ENCODE data around the gene FBXW7.
A peak's percentile ranks its signal among the peaks of the same experiment; 100 is the strongest.

FBXW7 gene

DNA sequence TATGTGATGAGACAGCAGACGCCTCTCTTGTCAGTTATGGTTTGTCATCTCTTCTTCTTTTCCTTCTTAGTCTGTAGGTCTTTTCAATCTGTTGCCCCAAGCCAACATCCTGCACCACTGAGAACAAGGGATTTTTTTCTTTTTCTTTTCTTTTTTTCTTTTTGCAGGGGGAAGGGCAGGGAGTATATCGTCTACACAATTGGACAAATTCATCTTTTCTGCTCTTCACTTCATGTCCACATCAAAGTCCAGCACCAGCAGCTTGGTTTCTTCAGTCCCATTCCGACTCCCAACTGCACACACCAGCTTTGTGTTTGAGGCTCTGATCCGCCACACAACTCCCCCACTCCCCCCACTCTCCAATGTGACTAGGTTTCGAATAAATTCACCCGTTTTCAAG, 213.2 kb downstream of the FBXW7 start:
- DNase-seq: no peak

- DNase-seq: no peak
These were observed 214.0 kb downstream of the FBXW7 start for GRCh38 chr4:152321923-152322322.

DNA sequence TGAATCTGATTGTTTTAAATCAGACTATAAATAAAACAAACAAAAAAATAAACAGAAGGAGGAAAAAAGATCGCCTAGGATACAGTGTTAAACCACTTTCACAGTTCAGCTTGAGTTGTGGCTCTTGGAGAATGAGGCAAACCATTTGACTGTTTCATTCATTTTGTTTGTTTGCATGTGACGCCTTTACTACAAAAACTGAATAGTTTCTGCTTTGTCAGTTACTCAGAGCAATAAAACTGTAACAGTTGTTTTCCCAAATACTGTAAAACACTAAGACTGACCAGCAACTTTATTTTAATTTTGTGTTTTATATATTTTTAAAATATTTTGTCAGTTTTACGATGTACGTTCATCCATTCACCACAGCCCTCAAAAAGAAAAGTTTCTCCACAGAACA, 214.5 kb downstream of the FBXW7 start:
- no peak for DNase-seq

GRCh38 chr4:152316969-152317368, 218.9 kb downstream of the FBXW7 start:
- DNase-seq: no peak

- no peak for DNase-seq
These were observed 225.6 kb downstream of the FBXW7 start for GRCh38 chr4:152310257-152310656.

DNA sequence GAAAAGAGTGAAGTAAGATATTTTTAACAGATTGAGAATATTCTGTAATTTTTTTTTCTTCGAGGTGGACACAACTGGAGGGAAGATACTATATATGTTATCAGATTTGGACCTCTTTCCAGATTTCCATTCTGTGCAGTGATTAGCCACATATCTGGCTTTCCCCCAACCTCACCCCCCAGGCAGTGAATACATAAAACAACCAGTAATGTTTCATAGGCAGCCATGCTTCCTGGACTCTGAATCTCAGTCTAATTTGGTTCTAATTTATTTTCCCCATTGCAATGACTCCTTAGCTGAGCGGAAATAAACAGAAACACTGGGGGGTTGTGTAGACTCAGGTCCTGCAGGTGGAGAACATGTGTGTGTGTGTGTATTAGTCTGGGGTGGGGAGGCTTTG, 226.5 kb downstream of the FBXW7 start:
- no peak for DNase-seq

DNA sequence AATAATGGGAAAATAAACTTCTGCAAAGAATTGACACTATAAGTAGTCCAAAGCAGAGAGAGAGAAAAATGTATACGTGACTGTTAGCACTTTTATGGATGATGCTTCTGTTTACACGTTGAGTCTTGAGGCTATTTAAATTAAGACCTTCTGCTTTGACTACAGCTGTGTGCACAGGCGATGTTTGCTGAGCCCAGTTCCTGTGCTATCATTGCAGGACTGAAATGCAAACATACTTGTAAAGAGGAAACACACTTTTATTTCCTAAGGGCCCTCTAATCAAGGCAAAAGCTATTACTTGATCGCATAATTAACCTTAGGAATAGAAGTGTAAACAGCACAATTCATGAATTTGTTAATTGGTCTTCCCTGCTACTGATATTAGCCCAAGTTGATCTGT, 226.9 kb downstream of the FBXW7 start:
- DNase-seq: no peak

- no peak for DNase-seq
These were observed 228.2 kb downstream of the FBXW7 start for GRCh38 chr4:152307669-152308068.

- no peak for DNase-seq
These were observed 229.4 kb downstream of the FBXW7 start for GRCh38 chr4:152306541-152306940.

DNA sequence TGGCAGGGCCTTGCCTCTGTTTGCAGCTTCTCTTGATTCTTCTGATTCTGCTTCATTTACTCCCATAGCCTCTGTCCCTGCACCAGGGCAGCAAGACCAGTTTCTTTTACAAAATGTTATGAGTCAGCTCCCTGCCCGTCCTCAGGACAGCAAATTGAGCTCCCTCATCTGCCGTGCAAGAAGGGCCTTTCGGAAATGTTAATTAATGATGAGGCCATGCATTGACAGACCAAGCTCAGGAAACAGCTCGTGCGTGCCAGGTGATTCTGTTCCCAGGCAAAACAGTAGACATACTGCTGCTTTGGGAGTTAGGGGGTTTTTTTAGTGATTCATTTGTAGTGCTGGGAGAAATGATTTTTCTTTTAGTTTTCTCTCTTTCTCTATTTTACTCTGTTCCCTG, 231.7 kb downstream of the FBXW7 start:
- no peak for DNase-seq

DNA sequence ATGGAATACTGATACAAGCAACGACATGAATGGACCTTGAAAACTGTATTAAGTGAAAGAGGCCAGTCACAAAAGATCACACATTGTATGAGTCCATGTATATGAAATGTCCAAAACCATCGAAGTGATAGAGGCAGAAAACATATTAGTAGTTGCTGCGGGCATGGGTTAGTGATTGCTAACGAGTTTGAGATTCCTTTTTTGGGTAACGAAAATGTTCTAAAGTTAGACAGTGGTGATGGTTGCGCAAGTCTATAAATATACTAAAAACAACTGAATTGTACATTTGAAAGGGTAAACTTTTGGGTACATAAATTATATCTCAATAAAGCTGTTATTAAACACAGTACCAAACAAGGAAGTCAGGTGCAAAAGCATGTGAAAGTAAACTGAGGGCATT, 234.5 kb downstream of the FBXW7 start:
- no peak for DNase-seq

DNA sequence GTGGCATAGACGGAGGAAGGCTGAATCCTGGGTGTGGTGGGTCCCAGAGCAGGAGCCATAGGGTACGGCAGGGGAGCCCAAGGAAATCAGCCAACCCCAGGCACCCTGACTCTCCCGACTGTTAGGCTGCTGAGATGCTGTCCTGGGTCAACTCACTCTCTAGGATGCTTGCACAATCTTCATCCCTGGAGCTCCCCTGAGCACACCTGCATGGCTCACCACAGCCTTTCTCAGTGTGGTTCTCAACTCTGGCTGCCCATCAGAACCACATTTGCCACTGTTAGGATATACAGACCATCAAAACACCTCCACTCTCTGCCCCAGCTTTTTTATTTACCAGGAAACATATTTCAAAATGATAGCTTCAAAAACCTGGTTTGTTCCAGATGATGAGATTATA, 236.3 kb downstream of the FBXW7 start:
- no peak for DNase-seq

DNA sequence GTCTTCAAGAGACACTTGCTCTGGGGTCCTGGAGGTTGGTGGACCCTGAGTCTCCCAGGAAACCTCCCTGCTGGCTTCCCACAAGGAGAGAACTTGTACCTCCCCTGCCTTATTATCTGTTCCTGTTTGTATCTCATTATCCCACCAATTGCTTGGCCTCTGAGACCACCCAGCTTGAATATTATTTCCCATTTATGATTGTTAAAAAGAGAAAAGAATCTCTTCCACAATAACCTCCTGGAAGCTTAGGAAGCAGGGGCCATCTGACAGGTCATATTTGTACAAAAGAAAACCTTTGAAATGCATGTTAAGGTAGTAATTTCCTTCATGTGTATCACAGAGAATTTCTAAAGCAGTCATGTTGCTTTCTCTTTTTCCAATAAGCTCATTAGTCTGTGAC, 239.5 kb downstream of the FBXW7 start:
- no peak for DNase-seq

DNA sequence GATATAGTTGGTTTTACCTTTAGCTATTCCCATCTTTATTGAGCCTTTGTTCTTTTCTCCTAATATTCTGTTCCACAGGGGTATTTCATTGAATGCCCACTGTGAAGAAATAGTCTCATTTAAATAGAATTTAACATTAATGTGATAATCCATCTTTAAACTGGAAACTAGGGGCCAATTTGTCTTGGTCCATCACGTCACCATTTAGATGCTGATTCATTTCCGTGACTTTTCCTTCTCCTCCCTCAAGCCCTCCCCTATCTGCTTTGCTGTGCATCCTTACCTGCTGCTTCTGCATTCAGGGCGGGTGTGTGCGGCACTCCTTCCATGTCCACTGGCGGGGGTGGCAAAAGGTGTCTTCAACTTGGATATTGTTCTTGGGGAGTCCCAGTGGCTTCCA, 241.1 kb downstream of the FBXW7 start:
- no peak for DNase-seq

DNA sequence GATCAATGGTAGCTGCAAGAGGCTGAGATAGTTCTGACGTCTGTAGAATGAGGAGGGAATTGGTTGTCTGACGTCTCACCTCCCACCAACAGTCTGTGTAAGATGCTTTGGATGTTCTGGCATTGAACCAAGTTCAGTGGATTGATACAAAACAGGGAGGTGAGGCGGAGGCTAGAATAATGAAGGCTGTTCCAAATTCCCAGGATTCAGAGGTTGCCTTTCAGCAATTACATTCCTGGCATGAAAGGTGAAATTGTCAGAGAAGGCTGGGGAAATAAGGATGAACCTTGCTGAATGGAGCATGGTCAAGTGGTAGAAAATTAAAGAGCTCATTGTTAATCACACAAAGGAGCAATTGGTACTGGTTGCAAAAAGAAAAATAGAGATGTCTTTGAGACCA, 241.6 kb downstream of the FBXW7 start:
- no peak for DNase-seq

DNA sequence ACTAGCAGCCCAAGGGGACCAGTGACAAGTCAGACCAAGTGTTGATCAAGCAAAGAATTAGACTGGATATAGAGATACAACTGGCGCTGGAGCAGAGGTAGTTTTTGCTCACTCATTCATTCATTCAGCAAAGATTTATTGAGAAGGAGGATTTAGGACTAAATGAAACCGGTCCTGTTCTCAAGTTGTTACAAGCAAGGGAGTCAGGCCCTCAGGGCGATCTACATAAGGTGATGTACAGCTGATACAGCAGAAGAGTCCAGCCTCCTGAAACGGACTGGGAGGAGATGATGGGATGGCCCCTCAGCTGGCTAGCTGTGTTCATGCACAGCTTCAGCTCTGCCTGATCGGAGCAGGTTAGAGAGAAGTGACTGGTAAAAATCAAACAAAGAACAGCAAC, 242.4 kb downstream of the FBXW7 start:
- DNase-seq: no peak

DNA sequence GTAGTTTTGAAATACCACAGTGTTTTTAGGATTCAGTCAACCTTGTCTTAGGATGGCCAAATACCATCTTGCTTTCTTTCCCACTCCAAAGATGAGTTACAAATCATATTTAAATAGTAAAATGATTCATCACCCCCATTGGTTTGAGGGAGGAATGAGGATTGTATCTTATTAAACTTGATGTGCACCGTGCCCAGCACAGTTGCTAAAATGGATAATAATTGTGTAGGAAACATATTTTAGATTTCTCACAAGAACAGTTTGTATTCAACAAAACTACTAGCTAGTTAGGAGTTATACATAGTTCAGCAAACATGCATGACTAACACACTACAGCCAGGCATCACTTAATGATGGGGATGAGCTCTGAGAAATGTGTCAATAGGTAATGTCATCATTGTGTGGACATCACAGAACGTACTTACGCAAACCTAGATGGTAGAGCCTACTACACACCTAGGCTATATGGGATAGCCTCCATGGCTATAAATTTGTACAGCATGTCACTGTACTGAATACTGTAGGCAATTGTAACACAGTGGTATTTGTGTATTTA, 245.4 kb downstream of the FBXW7 start:
- no peak for DNase-seq

DNA sequence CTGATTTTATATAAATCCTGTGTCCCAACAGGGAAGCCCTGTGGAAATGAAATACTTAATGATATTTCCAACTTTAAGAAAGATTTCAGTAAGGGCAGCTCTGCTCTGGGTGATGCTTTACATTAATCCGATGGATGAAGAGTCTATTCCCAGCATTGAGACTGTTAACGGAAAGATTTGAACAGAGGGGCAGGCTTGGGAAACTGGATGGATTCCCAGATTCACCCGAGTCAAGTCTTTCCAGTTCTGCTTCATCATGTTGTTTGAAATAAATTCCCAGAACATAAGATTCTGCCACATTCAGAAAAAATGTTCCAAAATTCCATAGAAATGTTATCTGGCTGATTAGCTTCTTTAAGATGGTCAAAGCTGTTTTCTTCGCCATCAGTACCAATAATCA, 246.0 kb downstream of the FBXW7 start:
- no peak for DNase-seq

GRCh38 chr4:152289541-152289940, 246.4 kb downstream of the FBXW7 start:
- no peak for DNase-seq

DNA sequence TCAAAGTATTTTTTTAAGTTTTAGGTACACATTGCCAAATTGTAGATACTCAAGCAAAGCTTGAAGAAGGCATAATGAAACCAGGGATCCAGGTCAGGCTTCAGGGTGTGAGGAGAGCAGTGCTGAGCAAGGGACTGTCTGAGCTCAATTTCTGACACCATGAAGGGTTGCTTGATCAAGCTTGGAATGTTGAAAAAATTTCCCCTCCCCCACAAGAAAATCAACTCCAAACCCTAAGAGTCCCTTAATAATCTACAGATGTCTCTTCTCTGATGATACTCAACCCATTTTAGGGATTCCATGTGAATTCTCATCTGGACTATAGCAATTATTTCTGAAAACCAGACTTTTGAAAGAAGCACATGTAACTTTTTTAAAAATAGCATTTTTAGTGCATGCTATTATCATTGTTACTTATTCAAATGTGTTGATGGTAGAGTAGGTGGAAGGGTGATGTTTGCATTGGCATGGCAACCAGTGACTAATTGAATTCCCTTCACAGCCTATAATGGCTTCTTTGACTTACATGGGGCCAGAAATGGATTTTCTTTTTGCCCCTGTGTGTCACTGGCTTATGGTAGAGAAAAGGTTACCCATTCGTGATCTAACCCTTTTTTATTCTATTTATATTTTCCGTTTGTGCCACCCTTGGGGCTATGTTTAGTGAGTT, 252.0 kb downstream of the FBXW7 start:
- DNase-seq: peak in 1 of 3 donors; percentile 12

DNA sequence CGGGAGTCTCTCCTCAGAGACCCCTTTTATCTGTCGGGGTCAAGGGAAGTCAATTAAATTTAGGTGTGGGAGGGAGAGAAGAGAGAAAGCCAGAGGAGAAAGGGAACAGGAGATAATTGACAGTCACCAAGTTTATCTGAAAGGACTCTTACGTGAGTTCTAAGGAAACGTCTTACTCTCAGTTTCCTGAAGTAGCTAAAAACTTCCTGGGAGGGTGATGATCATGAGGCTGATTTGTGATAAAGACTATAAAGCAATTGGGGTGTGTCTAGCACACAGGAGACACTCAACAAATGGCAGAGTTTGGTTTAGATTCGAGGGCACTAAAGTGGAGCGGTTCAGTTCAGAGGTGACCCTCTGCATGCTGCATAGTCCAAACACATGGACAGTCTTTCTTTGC, 254.1 kb downstream of the FBXW7 start:
- DNase-seq: no peak

GRCh38 chr4:152281211-152281610, 254.7 kb downstream of the FBXW7 start:
- DNase-seq: no peak

DNA sequence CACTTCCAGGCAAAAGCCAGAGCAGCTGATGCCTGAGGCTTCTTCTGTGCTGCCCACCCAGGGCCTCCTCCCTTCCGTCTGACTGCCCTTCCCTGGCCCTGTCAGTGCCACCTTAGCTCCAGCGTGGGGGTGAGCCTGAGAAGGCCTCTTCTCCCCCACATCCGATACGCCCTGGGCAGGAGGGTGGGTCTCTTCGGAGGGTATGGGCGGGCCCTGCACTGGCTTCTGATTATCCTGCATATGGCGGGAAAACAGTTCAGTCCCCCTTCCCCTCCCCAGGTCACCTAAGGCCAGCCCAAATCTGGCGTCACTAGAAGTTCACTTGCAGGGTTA, 256.7 kb downstream of the FBXW7 start:
- DNase-seq: no peak

DNA sequence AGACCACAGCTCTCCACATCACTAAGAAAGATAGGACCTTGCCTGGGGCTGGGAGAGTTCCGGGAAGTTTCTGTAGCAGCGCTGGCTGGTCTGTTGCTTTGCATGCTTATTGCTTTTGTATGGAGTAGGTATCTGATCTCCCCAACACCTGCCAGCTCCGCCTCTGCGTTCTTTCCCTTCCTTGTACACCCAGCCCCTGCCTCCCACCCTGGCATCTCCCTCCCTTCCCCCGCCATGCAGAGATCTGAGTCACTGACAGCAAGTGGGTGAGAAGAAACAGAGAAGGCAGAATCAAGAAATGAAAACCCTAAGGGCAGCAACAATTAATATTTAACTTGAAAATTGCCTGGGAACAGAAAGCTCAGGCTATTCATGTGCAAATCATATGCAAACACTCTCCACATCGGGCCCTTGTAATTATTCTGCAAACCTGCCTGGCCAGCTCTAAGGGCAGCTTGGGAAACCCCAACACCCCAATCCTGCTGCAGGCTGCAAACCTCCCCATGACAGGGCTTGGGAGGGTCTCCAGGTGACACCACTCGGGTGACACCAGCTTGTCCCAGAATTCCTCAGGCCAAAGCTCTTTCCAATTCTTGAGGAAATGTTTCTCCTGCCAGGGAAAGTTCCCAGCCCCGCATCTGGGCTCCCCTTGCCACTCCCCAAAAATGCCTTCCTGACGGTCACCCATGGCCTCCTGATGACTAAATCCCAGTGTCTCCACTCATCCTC, 257.2 kb downstream of the FBXW7 start:
- no peak for DNase-seq

- DNase-seq: no peak
These were observed 257.8 kb downstream of the FBXW7 start for GRCh38 chr4:152278172-152278504.

All from suppressor macrophage treated with lipopolysaccharide for 1 hour (primary cell).